Measurements from ENCODE around the gene CD38.

Gene CD38

GRCh38 chr4:15894921-15895916 lies 117.1 kb downstream of the CD38 start:
- DNase-seq (ENCODE audit: low read depth in 1 of 2, low spot score in 1 of 2) = no peak

GRCh38 chr4:15897577-15897976 lies 119.4 kb downstream of the CD38 start:
- no peak for DNase-seq (ENCODE audit: low read depth in 1 of 2, low spot score in 1 of 2)

- no peak for DNase-seq (ENCODE audit: low read depth in 1 of 2, low spot score in 1 of 2)
Measured at GRCh38 chr4:15898902-15899301, 120.8 kb downstream of the CD38 start.

GRCh38 chr4:15899511-15899910 lies 121.4 kb downstream of the CD38 start:
- no peak for DNase-seq (ENCODE audit: low read depth in 1 of 2, low spot score in 1 of 2)

GRCh38 chr4:15901007-15901406 lies 122.9 kb downstream of the CD38 start:
- DNase-seq (ENCODE audit: low read depth in 1 of 2, low spot score in 1 of 2) = no peak

- no peak for DNase-seq (ENCODE audit: low read depth in 1 of 2, low spot score in 1 of 2)
Measured at GRCh38 chr4:15901998-15902397, 123.9 kb downstream of the CD38 start.

GRCh38 chr4:15902746-15903145 lies 124.6 kb downstream of the CD38 start:
- no peak for DNase-seq (ENCODE audit: low read depth in 1 of 2, low spot score in 1 of 2)
